Astrocyte of the spinal cord (primary cell): Measurements from ENCODE around the gene ZNF724.
"Not testable (repeated sequence)": the region's sequence is repeated elsewhere in the genome, so short reads cannot be mapped to it uniquely, and the experiment has no call there.

Experiments used
- DNase-seq: peaks from one replicate; pipeline ENCODE4 v3.0.0; 2011; ENCODE audit warnings: low read depth, low spot score
- H3K4me3 ChIP-seq: 2 replicates; pipeline ENCODE4 v1.5.1; 2011; ENCODE audit warnings: low read depth, mild to moderate bottlenecking, low read length, moderate library complexity
- in situ Hi-C: cut with HindIII; loops from 2 replicates; pipeline ENCODE4 v1.10.0; 2017; ENCODE audit warnings: low sequenced_read_pairs
- TF ChIP-seq, protein P1 (sequence below): IDR thresholded peaks from 2 replicates; pipeline ENCODE4 v1.5.1; 2012; ENCODE audit warnings: low read depth, mild to moderate bottlenecking, low read length, inconsistent platforms

The ZNF724 gene

GRCh38 chr19:23262920-23263319, 12.7 kb upstream of the ZNF724 start:
- in situ Hi-C loops = no loop called here
- TF ChIP-seq, protein P1, sequence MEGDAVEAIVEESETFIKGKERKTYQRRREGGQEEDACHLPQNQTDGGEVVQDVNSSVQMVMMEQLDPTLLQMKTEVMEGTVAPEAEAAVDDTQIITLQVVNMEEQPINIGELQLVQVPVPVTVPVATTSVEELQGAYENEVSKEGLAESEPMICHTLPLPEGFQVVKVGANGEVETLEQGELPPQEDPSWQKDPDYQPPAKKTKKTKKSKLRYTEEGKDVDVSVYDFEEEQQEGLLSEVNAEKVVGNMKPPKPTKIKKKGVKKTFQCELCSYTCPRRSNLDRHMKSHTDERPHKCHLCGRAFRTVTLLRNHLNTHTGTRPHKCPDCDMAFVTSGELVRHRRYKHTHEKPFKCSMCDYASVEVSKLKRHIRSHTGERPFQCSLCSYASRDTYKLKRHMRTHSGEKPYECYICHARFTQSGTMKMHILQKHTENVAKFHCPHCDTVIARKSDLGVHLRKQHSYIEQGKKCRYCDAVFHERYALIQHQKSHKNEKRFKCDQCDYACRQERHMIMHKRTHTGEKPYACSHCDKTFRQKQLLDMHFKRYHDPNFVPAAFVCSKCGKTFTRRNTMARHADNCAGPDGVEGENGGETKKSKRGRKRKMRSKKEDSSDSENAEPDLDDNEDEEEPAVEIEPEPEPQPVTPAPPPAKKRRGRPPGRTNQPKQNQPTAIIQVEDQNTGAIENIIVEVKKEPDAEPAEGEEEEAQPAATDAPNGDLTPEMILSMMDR = no peak
- no peak overlapping the region for H3K4me3 ChIP-seq
- no peak for DNase-seq

- DNase-seq = no peak
- no peak overlapping the region for H3K4me3 ChIP-seq
- in situ Hi-C loops = no loop called here
- TF ChIP-seq, protein P1 = no peak
These were observed 11.4 kb upstream of the ZNF724 start for GRCh38 chr19:23261496-23262020.

DNA sequence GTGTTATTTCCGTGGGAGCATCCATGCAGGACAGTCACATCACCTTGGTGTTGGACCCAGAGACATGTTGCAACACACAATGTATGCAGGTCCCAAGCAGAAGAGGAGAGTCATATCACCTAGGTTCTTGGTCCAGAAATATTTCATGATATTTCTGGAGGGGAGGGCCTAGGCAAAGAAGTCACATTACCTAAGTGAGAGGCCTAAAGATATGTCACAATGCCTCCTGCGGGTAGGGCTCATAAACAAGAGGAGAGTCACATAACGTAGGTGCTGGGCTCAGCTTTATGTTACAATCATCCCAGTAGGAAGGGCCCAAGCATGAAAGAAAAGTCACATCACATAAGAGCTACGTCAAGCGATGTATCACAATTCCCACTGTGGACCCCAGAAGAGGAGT, 10.8 kb upstream of the ZNF724 start:
- H3K4me3 ChIP-seq = no peak overlapping the region
- in situ Hi-C loops = no loop called here
- TF ChIP-seq, protein P1 = no peak
- DNase-seq = no peak

DNA sequence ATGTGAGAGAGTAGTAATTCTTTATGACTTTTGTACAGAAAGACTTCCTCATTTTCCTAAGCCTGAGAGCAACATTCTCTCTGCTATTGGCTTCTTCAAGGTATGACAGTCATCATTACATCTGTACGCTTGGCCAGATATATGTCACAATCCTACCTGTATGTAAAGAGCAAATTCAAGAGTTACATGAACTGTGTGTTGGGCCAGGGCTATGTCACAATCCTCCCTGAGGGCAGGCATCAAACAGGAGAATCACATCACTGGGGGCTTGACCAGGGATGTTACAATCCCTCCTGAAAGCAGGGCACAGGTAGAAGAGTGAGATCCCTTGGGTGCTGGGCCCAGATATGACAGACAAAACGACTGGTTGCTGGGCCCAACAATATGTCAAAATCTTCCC, 9.8 kb upstream of the ZNF724 start:
- no peak for DNase-seq
- in situ Hi-C loops = no loop called here
- TF ChIP-seq, protein P1 = no peak
- H3K4me3 ChIP-seq = no peak overlapping the region

- in situ Hi-C loops = no loop called here
- DNase-seq = no peak
- TF ChIP-seq, protein P1 = no peak
These were observed 5.5 kb upstream of the ZNF724 start for GRCh38 chr19:23255700-23256099.

DNA sequence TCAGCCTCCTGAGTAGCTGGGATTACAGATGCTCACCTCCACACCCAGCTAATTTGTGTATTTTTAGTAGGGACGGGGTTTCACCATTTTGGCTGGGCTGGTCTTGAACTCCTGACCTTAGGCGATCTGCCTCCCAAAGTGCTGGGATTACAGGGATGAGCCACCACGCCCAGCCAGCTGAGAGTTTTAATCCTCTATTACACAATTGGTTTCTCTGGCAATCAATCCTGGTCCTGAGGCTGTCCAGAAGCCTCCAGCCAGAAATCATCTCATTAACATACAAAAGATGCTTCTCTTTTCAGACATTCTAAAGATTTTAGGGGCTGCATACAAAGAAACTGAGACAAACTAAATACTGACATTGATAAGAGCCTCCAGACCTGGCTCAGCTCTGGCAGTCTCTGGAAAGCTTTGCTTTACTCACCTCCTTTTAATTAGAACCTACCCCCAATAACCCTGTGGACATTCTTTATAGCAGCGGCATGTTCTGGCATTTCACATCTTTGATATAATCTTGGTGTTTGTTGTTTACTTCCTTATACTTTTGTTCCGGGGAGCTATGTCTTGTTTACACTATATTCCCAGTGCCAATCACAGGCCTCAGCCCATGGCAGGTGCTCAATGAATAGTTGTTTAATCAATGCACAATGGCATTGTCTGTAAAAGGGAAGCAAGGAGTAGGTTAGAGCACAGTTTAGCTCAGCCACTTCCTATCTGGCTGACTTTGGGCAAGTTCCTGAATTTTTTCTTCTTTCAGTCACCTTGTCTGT, 4.1 kb upstream of the ZNF724 start:
- DNase-seq = no peak
- TF ChIP-seq, protein P1 = no peak
- H3K4me3 ChIP-seq = no peak overlapping the region
- in situ Hi-C loops = no loop called here

More at GRCh38 chr19:23255700-23256099, 5.5 kb upstream of the ZNF724 start:
- H3K4me3 ChIP-seq = no peak overlapping the region

DNA sequence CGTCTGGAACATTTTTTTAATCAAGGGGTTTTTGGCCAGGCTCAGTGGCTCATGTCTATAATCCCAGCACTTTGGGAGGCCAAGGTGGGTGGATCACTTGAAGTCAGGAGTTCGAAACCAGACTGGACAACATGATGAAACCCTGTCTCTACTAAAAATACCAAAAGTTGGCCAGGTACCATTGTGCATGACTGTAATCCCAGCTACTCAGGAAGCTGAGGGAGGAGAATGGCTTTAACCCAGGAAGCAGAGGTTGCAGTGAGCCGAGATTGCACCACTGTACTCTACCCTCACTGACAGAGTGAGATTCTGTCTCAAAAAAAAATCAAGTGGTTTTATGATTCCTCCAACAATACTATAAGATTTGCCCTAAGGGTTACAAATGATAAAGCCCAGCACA, 3.1 kb upstream of the ZNF724 start:
- DNase-seq, H3K4me3 ChIP-seq, in situ Hi-C loops: not testable (repeated sequence)
